Osteoblast (primary cell): ENCODE data around the gene AHCY. TPM values are rescaled to one million over a fixed set of nuclear protein-coding genes. Genes with fewer than 3 reads are reported as not detected.
"Not testable (repeated sequence)": the region's sequence is repeated elsewhere in the genome, so short reads cannot be mapped to it uniquely, and the experiment has no call there.

Experiments
- DNase-seq: peaks from one replicate; pipeline ENCODE4 v3.0.0; 2011; ENCODE audit warnings: low spot score, mixed read lengths; ENCODE audit not compliant: insufficient read length; ENCODE audit errors: missing footprints
- H2AFZ ChIP-seq: 2 replicates; pipeline ENCODE4 v1.6.0; 2011; ENCODE audit warnings: mild to moderate bottlenecking, low read length
- H3K27ac ChIP-seq: 2 replicates; pipeline ENCODE4 v1.5.1; 2011; ENCODE audit warnings: mild to moderate bottlenecking, low read depth, low read length, moderate library complexity
- H3K27me3 ChIP-seq: 2 replicates; pipeline ENCODE4 v1.6.0; 2012; ENCODE audit warnings: mild to moderate bottlenecking, control low read depth, inconsistent platforms, low read length, moderate library complexity; ENCODE audit not compliant: insufficient read depth
- H3K36me3 ChIP-seq: 2 replicates; pipeline ENCODE4 v1.5.1; 2011; ENCODE audit warnings: mild to moderate bottlenecking, low read length, control low read depth, moderate library complexity; ENCODE audit not compliant: insufficient read depth
- H3K4me1 ChIP-seq: 2 replicates; pipeline ENCODE4 v1.5.1; 2011; ENCODE audit warnings: mild to moderate bottlenecking, low read length, control low read depth, moderate library complexity; ENCODE audit not compliant: insufficient read depth
- H3K4me2 ChIP-seq: 2 replicates; pipeline ENCODE4 v1.6.0; 2011; ENCODE audit warnings: mild to moderate bottlenecking, low read length; ENCODE audit not compliant: insufficient read depth
- H3K4me3 ChIP-seq: fragments of 200-600 bp; sonication (generic); 3 replicates; pipeline ENCODE4 v1.5.1; 2012; ENCODE audit warnings: mild to moderate bottlenecking, low read length, inconsistent platforms; ENCODE audit not compliant: insufficient read depth
- H3K79me2 ChIP-seq: 2 replicates; pipeline ENCODE4 v1.6.0; 2012; ENCODE audit warnings: mild to moderate bottlenecking, low read length, control low read depth, inconsistent platforms; ENCODE audit not compliant: insufficient read depth
- H3K9me3 ChIP-seq: 2 replicates; pipeline ENCODE4 v1.5.1; 2011; ENCODE audit warnings: low read depth, low read length, control low read depth
- H4K20me1 ChIP-seq: 2 replicates; pipeline ENCODE4 v1.6.0; 2012; ENCODE audit warnings: mild to moderate bottlenecking, low read length, control low read depth; ENCODE audit not compliant: insufficient read depth
- total RNA-seq: library from RNA; depleted of rRNA; stranded (reverse); fragments of >200 nt; gene quantifications from 2 replicates; pipeline ENCODE4 v1.2.3, GENCODE V29; 2012
- TF ChIP-seq, protein P1 (sequence below): IDR thresholded peaks from 2 replicates; pipeline ENCODE4 v1.5.1; 2011; ENCODE audit warnings: mild to moderate bottlenecking, low read depth, low read length, moderate library complexity; ENCODE audit errors: extremely low read depth

The AHCY gene
- total RNA-seq, 1 donor: 87.6 TPM

GRCh38 chr20:34269996-34270627 lies 33.0 kb downstream of the AHCY start:
- H2AFZ ChIP-seq: no peak overlapping the region
- no peaks in the 10 kb centered on the region for H3K27me3 ChIP-seq
- peaks cover 15% of the 10 kb centered on the region for H3K4me1 ChIP-seq
- no peaks in the 10 kb centered on the region for H3K36me3 ChIP-seq
- H3K4me3 ChIP-seq: no peak overlapping the region
- TF ChIP-seq, protein P1, sequence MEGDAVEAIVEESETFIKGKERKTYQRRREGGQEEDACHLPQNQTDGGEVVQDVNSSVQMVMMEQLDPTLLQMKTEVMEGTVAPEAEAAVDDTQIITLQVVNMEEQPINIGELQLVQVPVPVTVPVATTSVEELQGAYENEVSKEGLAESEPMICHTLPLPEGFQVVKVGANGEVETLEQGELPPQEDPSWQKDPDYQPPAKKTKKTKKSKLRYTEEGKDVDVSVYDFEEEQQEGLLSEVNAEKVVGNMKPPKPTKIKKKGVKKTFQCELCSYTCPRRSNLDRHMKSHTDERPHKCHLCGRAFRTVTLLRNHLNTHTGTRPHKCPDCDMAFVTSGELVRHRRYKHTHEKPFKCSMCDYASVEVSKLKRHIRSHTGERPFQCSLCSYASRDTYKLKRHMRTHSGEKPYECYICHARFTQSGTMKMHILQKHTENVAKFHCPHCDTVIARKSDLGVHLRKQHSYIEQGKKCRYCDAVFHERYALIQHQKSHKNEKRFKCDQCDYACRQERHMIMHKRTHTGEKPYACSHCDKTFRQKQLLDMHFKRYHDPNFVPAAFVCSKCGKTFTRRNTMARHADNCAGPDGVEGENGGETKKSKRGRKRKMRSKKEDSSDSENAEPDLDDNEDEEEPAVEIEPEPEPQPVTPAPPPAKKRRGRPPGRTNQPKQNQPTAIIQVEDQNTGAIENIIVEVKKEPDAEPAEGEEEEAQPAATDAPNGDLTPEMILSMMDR: no peak
- no peaks in the 10 kb centered on the region for H4K20me1 ChIP-seq
- no peak overlapping the region for H3K27ac ChIP-seq
- no peak for DNase-seq
- no peaks in the 10 kb centered on the region for H3K79me2 ChIP-seq
- H3K9me3 ChIP-seq: no peaks in the 10 kb centered on the region
- H3K4me2 ChIP-seq: no peak overlapping the region

DNA sequence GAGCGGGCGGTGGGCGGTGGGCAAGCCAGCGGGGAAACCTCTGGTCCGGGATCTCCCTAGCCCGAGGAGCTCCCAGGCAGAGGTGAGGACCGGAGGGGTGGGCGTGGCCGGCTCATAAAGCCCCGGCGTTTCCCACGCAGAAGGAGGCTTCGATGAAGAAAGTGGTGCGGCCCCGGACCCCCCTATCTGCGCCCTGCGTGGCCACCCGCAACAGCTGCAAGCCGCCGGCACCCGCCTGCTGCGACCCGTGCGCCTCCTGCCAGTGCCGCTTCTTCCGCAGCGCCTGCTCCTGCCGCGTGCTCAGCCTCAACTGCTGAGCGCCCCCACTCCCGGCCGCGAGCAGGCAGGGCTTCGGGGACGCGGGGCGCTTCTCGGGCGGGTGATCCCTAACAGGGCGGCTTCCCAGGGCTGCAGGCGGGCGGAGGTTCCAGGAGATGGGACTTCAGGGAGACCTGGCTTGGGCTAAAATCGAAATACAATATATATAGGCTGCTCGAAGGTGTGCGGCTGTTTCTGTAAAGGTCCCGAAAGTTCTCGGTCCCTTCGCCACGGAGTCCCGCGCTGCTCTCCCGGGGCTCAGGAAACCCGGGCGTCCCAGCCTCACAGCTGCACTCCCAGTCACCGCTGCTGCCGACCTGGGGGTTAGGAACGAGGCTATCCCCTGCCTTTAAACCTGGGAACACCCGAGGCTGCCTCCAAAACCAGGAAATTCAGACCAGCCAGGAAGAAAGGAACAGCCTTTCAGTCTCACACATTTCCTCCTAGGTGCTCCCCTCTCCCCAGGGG lies 34.1 kb downstream of the AHCY start:
- peak overlapping the region; percentile 93 for H3K4me2 ChIP-seq
- H2AFZ ChIP-seq: peak overlapping the region; percentile 78
- peaks cover 15% of the 10 kb centered on the region for H3K4me1 ChIP-seq
- H3K79me2 ChIP-seq: no peaks in the 10 kb centered on the region
- DNase-seq: peak; percentile 87
- no peaks in the 10 kb centered on the region for H3K9me3 ChIP-seq
- H3K27me3 ChIP-seq: no peaks in the 10 kb centered on the region
- TF ChIP-seq, protein P1: no peak
- no peaks in the 10 kb centered on the region for H3K36me3 ChIP-seq
- H3K27ac ChIP-seq: no peak overlapping the region
- no peaks in the 10 kb centered on the region for H4K20me1 ChIP-seq
- H3K4me3 ChIP-seq: peak overlapping the region; percentile 68

DNA sequence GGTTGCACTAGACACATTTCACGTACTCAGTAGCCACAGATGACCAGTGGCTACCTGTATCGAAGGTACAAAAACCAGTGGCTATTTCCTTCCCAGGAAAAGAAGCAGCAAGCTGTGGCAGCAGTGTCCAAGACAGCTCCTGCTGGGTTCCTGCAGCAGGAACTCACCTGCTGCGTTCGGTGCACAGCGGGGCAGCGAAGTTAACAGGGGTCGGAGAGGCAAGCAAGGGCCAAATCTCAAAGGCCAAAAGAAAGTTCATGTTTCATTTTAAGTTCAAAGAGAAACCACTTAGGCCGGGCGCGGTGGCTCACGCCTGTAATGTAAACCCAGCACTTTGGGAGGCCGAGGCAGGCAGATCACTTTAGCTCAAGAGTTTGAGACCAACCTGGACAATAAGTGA lies 35.0 kb downstream of the AHCY start:
- Histone ChIP-seq H3K4me1 (peaks cover 15% of the 10 kb centered on the region), H3K4me2 (no peak overlapping the region), H4K20me1 (no peaks in the 10 kb centered on the region), H3K4me3 (no peak overlapping the region), H3K36me3 (no peaks in the 10 kb centered on the region), H3K27me3 (no peaks in the 10 kb centered on the region), H3K9me3 (no peaks in the 10 kb centered on the region), H3K27ac (no peak overlapping the region), H2AFZ (no peak overlapping the region), H3K79me2 (no peaks in the 10 kb centered on the region)
- DNase-seq: no peak
- TF ChIP-seq, protein P1: no peak

DNA sequence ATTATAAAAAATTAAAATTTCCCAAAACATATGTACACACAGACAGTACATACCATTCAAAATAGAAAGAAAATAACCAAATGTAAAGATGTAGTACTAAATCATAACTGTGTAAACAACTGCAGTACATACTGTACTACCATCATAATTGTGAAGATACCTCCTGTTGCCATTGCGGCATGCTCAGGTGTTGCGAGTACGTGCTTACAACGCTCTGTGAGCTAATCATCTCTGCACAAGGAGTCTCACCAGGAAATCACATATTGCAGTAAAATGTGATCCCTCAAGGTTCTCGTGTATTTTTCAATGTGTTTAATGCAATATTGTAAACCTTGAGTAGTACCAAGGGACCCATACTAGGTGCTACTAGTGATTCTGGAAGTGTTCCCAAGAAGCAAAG lies 39.0 kb downstream of the AHCY start:
- Histone ChIP-seq H3K27ac (no peak overlapping the region), H2AFZ (no peak overlapping the region), H3K4me1 (peaks cover 9% of the 10 kb centered on the region), H3K27me3 (no peaks in the 10 kb centered on the region), H3K9me3 (no peaks in the 10 kb centered on the region), H4K20me1 (no peaks in the 10 kb centered on the region), H3K4me3 (no peak overlapping the region), H3K79me2 (no peaks in the 10 kb centered on the region), H3K36me3 (no peaks in the 10 kb centered on the region), H3K4me2 (no peak overlapping the region)
- DNase-seq: no peak
- TF ChIP-seq, protein P1: no peak

DNA sequence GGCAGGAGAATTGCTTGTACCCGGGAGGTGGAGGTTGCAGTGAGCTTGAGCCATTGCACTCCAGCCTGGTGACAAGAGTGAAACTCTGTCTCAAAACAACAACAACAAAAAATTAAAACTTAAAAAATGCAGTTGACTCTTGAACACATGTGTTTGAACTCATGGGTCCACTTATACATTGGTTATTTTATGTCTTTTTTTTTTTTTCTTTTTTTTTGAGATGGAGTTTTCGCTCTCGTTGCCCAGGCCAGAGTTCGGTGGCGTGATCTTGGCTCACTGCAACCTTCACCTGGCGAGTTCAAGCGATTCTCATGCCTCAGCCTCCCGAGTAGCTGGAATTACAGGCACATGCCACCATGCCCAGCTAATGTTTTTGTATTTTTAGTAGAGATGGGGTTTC lies 39.7 kb downstream of the AHCY start:
- H2AFZ ChIP-seq, H3K9me3 ChIP-seq, DNase-seq, H3K4me2 ChIP-seq, H3K4me1 ChIP-seq, H3K36me3 ChIP-seq, H3K27me3 ChIP-seq, H4K20me1 ChIP-seq, H3K27ac ChIP-seq, H3K79me2 ChIP-seq, H3K4me3 ChIP-seq: not testable (repeated sequence)
